ENCODE measurements around the gene SLAIN2.

- no peak for TF ChIP-seq EZH2 (IDR thresholded peaks at IDR 0.05; ENCODE audit: insufficient read depth, low read length)
- no peak for TF ChIP-seq CTCF (IDR thresholded peaks at IDR 0.05; ENCODE audit: insufficient read depth, low read depth, low read length)
Observed at GRCh38 chr4:48432017-48432416, 90.7 kb downstream of the SLAIN2 start.
